GM18858 (cell line): ENCODE results near the gene UNC5C.
A peak's percentile ranks its signal among the peaks of the same experiment; 100 is the strongest.

Experiments
- ATAC-seq: cut with Tn5 transposase; IDR thresholded peaks from one replicate; pipeline ENCODE4 v1.9.1; 2021; ENCODE audit not compliant: unreplicated experiment

The UNC5C gene

GRCh38 chr4:95522682-95523530 lies 25.9 kb downstream of the UNC5C start:
- ATAC-seq, result no peak

DNA sequence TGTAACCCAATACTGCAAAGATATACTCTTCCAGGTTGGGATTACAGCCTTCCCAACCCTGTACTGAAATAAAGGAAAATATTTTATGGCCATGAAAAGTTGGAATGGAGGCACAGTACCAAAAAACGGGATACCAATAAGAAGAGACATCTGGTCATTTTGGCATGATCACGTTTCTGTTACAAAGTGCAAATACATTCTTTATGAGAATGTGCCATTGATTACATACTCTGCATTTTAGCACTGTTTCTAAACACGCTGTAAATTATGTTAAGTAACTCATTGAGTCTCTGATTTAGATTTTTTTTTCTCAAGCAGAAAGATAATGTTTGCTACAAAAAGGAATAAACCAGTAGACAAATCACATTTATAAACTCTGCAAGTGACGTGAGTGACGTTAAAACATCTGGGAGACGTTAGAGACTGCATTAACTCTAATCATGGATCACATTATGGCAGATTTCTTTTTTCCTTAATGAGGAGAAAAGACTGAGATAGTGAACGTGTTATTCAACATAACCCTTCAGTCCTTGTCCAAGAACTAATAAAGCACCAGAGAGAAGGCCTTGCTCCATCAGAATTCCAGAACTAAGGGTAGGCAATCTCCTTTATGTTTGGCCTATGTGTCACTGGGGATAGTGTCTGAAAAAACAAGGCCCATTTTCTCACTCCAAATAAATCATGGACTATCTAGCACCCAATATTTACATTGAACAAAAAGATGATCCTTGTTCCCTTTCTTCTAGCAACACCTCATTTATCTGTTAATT lies 31.0 kb downstream of the UNC5C start:
- no peak for ATAC-seq

GRCh38 chr4:95516528-95517017 lies 32.2 kb downstream of the UNC5C start:
- ATAC-seq, result no peak

DNA sequence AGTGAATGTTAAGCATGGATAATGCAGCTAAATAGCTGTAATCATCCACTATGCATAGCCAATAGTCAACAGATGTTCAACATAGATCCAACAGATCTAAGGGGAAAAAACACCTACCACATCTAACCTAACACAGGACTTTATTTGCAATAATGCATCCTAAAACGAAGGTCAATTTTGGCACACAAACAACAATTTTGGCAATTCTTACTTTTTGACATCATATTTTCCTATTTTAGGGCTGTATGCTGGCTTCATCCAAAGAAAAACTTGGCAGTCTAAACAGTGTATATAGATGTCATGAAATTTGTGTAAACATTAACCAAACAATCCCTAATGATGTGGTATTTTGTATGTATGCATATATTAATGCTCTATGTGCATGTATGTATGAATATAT lies 33.2 kb downstream of the UNC5C start:
- ATAC-seq, result no peak

GRCh38 chr4:95513022-95513421 lies 35.8 kb downstream of the UNC5C start:
- no peak for ATAC-seq

DNA sequence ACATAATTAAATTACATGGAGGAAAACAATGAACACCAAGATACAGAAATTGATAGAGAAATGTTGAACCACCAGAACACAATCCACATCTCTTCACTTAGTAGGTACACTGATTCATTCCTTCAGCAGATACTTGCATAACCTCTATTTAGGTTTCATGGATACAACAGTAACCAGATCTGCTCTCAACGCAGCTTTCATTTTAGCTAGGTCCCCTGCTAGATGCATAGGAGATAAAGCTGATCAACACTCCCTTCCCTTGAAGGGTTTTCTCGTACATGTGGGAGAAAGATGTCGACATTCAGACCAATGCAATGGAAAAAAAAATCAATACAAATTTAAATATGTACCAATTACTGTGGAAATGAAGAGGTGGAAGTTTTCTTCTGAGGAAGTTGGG lies 37.3 kb downstream of the UNC5C start:
- ATAC-seq, result no peak

DNA sequence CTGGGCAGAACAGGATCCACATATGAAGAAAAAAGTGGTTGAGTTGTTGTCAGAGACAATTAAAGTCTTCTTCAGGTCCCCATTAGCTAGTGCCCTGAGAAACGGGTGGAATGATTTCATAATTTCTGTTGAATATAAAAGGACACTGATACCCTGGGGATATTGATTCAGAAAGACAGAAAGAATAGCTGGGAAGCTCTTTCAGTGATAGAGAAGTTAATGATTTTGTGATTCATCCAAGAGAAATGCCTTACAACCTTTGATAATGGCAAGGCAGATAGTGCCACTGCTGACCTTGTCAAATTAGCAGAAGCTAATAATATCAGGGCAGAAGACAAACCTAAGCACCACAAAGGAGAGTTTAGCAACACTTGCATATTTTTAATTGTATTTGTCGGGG lies 37.9 kb downstream of the UNC5C start:
- no peak for ATAC-seq

- ATAC-seq, result peak; percentile 54
These were observed 38.6 kb downstream of the UNC5C start for GRCh38 chr4:95510145-95510544.

DNA sequence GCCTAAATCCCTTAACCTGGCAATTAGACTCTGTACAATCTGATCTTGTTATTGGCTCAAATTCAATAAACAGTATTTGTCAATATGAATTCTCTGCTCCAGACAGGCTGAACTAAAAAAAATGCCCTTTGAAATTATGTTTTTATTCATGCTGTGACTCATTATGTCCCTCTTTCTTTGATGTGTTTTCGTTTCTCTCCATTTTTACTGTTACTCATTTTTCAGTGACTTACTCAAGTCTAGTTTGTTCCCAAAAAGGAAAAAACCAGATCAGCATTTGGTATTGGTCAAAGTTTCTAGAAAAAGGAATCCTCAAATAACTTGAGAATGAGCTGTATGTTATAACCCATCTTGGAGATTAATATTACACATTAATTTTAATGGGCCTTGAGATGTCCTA lies 40.4 kb downstream of the UNC5C start:
- no peak for ATAC-seq

DNA sequence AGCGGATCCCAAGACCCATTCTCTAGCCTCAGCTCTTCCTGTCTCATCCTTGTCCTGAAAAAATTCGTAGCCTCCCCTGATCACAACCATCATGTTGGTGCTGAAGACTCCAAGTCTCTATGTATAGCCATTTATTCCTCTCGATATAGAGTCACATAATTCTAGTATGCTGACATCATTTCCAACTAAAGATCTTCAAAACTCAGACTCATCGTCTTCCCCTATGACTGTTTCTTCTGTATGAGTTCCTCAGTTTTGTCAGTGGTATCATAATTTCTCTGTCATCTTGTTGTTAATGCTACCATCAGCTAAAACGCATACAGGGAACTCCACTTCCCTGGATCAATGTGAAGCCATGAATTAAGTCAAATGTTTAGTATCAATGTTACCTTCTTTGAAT lies 41.2 kb downstream of the UNC5C start:
- no peak for ATAC-seq

- ATAC-seq, result no peak
These were observed 41.6 kb downstream of the UNC5C start for GRCh38 chr4:95507147-95507546.

DNA sequence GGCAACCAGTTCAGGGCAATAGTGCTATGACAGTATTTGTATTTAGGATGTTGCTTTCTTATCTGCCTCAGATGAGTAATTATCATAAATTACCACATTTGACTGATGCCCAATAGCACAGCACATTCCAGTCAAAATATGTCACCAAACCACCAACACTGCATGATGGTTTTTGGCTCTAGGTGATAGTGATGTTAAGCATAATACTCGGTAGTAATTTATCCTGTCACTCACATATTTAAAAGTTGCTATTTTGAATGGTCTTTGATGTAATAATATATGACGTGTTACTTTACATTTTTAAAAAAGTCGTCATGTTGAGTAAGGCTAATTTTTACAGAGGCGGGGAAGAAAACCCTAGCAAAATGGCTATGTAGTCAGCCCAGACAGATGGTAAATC lies 42.5 kb downstream of the UNC5C start:
- ATAC-seq, result no peak

DNA sequence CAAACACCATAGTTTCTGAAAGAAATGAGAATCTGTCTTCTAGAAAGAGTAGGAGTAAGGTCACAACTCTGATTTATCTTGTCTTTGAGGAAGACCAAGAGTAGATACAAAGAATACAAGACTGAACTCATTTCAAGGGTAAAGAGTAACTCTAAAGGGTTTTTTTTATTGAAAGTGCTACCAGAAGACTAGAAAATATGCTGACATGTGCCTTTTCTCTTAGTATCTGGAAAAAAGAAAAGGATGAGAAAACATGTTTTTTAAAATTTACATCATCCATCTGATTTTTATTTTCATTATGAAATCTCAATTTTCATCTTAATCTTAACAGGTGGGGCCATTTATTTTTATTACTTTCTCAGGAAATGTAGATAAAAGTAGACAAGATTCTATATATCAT lies 43.0 kb downstream of the UNC5C start:
- no peak for ATAC-seq

GRCh38 chr4:95505151-95505550 lies 43.6 kb downstream of the UNC5C start:
- no peak for ATAC-seq

DNA sequence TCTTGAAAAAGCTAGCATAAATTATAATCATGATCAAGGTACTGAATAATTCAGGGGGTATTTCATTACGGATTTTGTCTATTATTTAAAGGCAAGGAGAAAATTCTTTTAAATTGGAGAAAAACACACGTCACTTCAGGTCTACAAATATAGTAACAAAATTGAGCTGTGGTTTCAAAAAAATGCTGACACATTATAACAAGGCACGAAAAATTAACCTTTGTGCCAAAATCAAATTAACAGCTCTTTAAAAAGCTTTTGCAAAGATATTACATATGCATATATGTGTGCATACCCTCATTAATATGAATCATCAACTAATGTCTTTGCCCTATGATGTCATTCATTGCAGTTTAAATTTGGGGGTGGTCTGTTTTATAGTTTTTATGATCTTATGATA lies 44.3 kb downstream of the UNC5C start:
- ATAC-seq, result no peak

- ATAC-seq, result no peak
These were observed 48.4 kb downstream of the UNC5C start for GRCh38 chr4:95500361-95500760.

DNA sequence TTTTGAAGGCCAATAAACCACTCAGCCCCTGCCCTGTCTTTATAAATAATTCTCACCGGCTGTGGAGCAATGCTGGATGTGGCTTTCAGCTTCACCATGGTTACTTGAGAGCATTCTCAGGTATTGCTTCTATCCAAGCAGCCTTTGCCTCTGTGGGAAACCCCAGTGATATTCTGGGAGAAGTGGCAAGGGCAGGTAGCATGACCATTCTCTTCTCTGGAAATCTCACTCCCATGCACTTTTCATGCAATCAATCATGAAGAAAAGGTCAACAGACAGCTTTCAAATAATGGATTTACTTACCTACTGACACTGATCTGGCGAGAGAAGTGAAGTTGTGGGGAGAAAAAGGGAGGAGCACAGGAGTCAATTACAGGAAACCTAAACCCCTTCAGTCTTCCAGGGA lies 49.5 kb downstream of the UNC5C start:
- no peak for ATAC-seq

GRCh38 chr4:95494186-95494585 lies 54.6 kb downstream of the UNC5C start:
- no peak for ATAC-seq

- ATAC-seq, result no peak
These were observed 70.1 kb downstream of the UNC5C start for GRCh38 chr4:95478679-95479078.

GRCh38 chr4:95476121-95476520 lies 72.7 kb downstream of the UNC5C start:
- no peak for ATAC-seq

- ATAC-seq, result no peak
These were observed 76.2 kb downstream of the UNC5C start for GRCh38 chr4:95472534-95472933.

DNA sequence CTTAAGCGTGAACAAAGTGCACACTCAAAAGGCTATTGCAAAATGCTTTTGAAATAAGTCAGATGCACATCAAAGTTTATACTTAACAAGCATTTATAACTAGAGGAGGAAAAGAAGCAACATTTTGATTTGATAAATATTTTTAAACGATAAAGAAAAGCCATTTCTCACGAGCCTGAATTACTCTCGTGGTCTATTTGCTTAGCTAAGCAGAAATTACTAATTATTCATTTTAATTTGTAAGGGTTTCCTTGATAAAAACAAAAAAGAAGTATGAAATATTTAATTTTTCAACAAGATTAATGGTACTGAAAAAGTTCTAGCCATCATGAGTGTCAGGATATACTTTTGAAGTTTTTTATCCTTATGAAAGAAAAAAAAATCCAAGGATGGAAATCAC lies 78.2 kb downstream of the UNC5C start:
- no peak for ATAC-seq
